Upper lobe of left lung (tissue), 6 donors: ENCODE measurements around the gene COL23A1. TPM values are rescaled to one million over a fixed set of nuclear protein-coding genes. Genes with fewer than 3 reads are reported as not detected.

Experiments used
- ATAC-seq, 2 donors: fragments of 200-7000 bp; cut with Tn5 transposase; one replicate each; pipeline ENCODE4 v1.9.1; 2022; ENCODE audit warnings: mild to moderate bottlenecking in 2 of 2, moderate library complexity in 2 of 2; ENCODE audit not compliant: low FRiP score in 2 of 2
- DNase-seq, 2 donors: peaks; one replicate each; pipeline ENCODE4 v3.0.0-alpha.2; 2019 to 2020
- H3K27ac ChIP-seq, 4 donors: fragments of 200-600 bp; sonication (generic); one replicate each; pipeline ENCODE4 v1.5.1; 2016 to 2019
- H3K27me3 ChIP-seq, 4 donors: fragments of 200-600 bp; sonication (generic); one replicate each; pipeline ENCODE4 v1.5.1; 2017 to 2019
- H3K36me3 ChIP-seq, 4 donors: fragments of 200-600 bp; sonication (generic); one replicate each; pipeline ENCODE4 v1.5.1; 2016 to 2019
- H3K4me1 ChIP-seq, 4 donors: fragments of 200-600 bp; sonication (generic); one replicate each; pipeline ENCODE4 v1.5.1; 2018 to 2019
- H3K4me3 ChIP-seq, 4 donors: fragments of 200-600 bp; sonication (generic); one replicate each; pipeline ENCODE4 v1.5.1; 2017 to 2019; ENCODE audit warnings: mild to moderate bottlenecking in 2 of 4, moderate library complexity in 1 of 4
- H3K9me3 ChIP-seq, 4 donors: fragments of 200-600 bp; sonication (generic); one replicate each; pipeline ENCODE4 v1.5.1; 2018 to 2019
- EP300 ChIP-seq, 4 donors: sonication (generic); formaldehyde crosslinking; IDR thresholded peaks; one replicate each; pipeline ENCODE4 v1.5.1; 2017; ENCODE audit warnings: antibody characterized with exemption in 4 of 4, control low read depth in 2 of 4
- POLR2A ChIP-seq, 4 donors: fragments of 450-650 bp; IDR thresholded peaks; one replicate each; pipeline ENCODE4 v1.5.1; 2016 to 2017; ENCODE audit warnings: antibody characterized with exemption in 4 of 4, mild to moderate bottlenecking in 2 of 4
- POLR2AphosphoS5 ChIP-seq, 2 donors: sonication (generic); formaldehyde crosslinking; IDR thresholded peaks; one replicate each; pipeline ENCODE4 v1.5.1; 2017; ENCODE audit warnings: antibody characterized with exemption in 2 of 2
- WGBS, 2 donors: methylation state at CpG; one replicate each; pipeline ENCODE4 v1.1.5; 2017 to 2018; 5-methylcytosine and 5-hydroxymethylcytosine counted together
- total RNA-seq, 6 donors: library from RNA; depleted of rRNA in 4 of 6; stranded (reverse); fragments of >200 nt in 4 of 6; gene quantifications; one replicate each; pipeline versions ENCODE4 v1.1.0 to v1.2.1, GENCODE V29; 2016 to 2021
- TF ChIP-seq, protein P1 (sequence below), 6 experiments: fragments of 450-650 bp in 4 of 6; fragments of 200-600 bp in 2 of 6; sonication (generic) in 2 of 6; IDR thresholded peaks; one replicate each; pipeline ENCODE4 v1.5.1; 2016 to 2019; ENCODE audit warnings: antibody characterized with exemption in 6 of 6
- donor health status: DM: no; HTN: no; CAD: no; lungs with moderate emphysema.
- donor health status: DM: no; HTN: yes; CAD: no; lungs with severe emphysema.

The COL23A1 gene
- total RNA-seq, 6 donors from 2014 or later: 0.61 to 3.1 (median 1.5) TPM

DNA sequence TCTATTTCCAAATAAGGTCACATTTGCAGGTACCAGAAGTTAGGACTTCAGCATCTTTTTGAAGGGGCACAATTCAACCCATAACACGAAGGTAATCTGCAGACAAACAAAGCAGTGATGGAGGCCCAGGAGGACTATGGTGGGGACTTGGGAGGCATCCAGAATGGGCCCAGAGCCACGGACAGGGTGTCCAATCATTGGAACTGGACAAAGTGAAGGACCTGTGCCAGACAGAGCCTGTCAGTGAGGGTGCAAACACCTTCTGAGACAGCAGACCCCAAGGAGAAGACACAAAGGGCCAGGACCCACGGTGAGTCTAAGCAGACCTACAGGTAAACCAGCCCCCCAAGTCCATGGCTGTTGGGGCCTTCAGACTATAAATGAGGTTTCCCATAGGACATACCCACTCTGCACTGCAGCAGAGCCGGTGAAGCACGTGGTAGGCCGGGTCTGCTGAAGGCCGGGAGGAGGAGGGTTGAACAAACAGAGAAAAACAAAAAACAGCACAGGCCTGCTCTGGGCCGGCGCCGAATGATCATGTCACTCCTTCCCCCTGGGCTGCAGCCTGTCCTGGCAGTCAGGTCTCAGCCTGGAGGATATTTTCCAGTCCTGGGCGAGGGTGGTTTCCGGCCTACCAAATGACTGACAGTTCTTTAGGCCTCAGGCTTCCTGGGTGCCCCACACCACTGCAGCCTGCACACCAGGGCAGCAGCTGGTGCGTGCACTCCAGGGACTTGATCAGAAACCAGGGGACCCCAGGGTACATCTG is 84.4 kb downstream of the COL23A1 start:
- Histone ChIP-seq H3K27me3 (no peaks in the 10 kb centered on the region), H3K4me1 (no peaks in the 10 kb centered on the region), H3K4me3 (no peak overlapping the region), H3K27ac (no peak overlapping the region), H3K9me3 (no peaks in the 10 kb centered on the region), H3K36me3 (no peaks in the 10 kb centered on the region)
- ATAC-seq (no peak), DNase-seq (no peak)
- WGBS, 2 donors: 81 to 85% methylated on average over 11 of the region's 13 CpGs
- TF ChIP-seq POLR2AphosphoS5 (IDR thresholded peaks at IDR 0.05) (no peak), EP300 (IDR thresholded peaks at IDR 0.05) (no peak), POLR2A (IDR thresholded peaks at IDR 0.05) (no peak)
- TF ChIP-seq, protein P1, sequence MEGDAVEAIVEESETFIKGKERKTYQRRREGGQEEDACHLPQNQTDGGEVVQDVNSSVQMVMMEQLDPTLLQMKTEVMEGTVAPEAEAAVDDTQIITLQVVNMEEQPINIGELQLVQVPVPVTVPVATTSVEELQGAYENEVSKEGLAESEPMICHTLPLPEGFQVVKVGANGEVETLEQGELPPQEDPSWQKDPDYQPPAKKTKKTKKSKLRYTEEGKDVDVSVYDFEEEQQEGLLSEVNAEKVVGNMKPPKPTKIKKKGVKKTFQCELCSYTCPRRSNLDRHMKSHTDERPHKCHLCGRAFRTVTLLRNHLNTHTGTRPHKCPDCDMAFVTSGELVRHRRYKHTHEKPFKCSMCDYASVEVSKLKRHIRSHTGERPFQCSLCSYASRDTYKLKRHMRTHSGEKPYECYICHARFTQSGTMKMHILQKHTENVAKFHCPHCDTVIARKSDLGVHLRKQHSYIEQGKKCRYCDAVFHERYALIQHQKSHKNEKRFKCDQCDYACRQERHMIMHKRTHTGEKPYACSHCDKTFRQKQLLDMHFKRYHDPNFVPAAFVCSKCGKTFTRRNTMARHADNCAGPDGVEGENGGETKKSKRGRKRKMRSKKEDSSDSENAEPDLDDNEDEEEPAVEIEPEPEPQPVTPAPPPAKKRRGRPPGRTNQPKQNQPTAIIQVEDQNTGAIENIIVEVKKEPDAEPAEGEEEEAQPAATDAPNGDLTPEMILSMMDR (IDR thresholded peaks at IDR 0.05): no peak

- peak in 1 of 2 donors; percentile 42 for ATAC-seq
- DNase-seq: peak in 1 of 2 donors; percentile 41
Observed at GRCh38 chr5:178504340-178504960, 85.7 kb downstream of the COL23A1 start.

DNA sequence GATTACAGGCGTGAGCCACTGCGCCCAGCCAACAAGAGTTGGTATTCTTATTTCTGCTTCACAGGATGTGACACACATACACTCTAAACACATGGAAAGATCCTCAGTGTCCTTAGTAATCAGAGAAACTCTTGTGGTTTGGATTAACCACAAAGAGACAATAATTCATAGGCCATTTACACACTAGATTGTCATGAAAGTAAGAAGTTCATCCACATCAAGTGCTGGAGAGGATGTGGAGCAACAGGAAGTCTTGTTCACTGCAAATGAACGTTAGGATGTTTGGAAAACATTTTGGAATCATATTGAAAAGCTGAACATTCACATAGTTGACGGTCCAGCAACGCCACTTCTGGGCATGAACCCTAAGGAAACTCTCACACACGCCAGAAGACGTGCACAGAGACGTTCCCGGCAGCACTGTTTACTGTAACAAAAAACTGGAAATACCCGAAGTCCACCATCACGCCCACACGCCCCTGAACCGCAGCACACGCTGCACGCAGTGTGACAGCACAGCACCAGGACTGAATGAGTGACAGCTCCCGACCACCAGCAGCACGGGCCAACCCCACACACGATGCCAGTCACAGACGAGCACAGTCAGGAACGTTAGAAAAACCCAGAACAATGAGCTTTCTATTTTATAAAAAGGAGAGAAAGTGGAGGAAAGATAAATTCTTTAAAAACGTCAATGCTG is 87.6 kb downstream of the COL23A1 start:
- TF ChIP-seq EP300 (IDR thresholded peaks at IDR 0.05) (no peak), POLR2A (IDR thresholded peaks at IDR 0.05) (no peak), POLR2AphosphoS5 (IDR thresholded peaks at IDR 0.05) (no peak)
- TF ChIP-seq, protein P1 (IDR thresholded peaks at IDR 0.05): no peak
- WGBS, 2 donors: 87 to 89% methylated on average over 21 of the region's 21 CpGs
- no peaks in the 10 kb centered on the region for H3K4me1 ChIP-seq
- no peak overlapping the region for H3K4me3 ChIP-seq
- H3K36me3 ChIP-seq: no peaks in the 10 kb centered on the region
- H3K27ac ChIP-seq: no peak overlapping the region
- DNase-seq (peak in 1 of 2 donors; percentile 45), ATAC-seq (no peak)
- no peaks in the 10 kb centered on the region for H3K9me3 ChIP-seq
- H3K27me3 ChIP-seq: no peaks in the 10 kb centered on the region

More at GRCh38 chr5:178504340-178504960, 85.7 kb downstream of the COL23A1 start:
- Histone ChIP-seq H3K27ac (no peak overlapping the region), H3K27me3 (no peaks in the 10 kb centered on the region), H3K9me3 (no peaks in the 10 kb centered on the region), H3K4me3 (no peak overlapping the region), H3K4me1 (no peaks in the 10 kb centered on the region), H3K36me3 (no peaks in the 10 kb centered on the region)
- 78 to 79% methylated on average over 11 of the region's 11 CpGs for WGBS, 2 donors
- no peak for TF ChIP-seq EP300 (IDR thresholded peaks at IDR 0.05)
- TF ChIP-seq POLR2AphosphoS5 (IDR thresholded peaks at IDR 0.05): no peak
- TF ChIP-seq, protein P1 (IDR thresholded peaks at IDR 0.05): no peak
- no peak for TF ChIP-seq POLR2A (IDR thresholded peaks at IDR 0.05)

GRCh38 chr5:178499352-178499751 is 90.8 kb downstream of the COL23A1 start:
- Histone ChIP-seq H3K9me3 (no peaks in the 10 kb centered on the region), H3K27ac (no peak overlapping the region), H3K36me3 (no peaks in the 10 kb centered on the region), H3K4me3 (no peak overlapping the region), H3K4me1 (no peaks in the 10 kb centered on the region), H3K27me3 (no peaks in the 10 kb centered on the region)
- no peak for DNase-seq
- 75 to 79% methylated on average over 6 of the region's 6 CpGs for WGBS, 2 donors
- TF ChIP-seq POLR2AphosphoS5 (IDR thresholded peaks at IDR 0.05): no peak
- TF ChIP-seq POLR2A (IDR thresholded peaks at IDR 0.05): no peak
- no peak for TF ChIP-seq EP300 (IDR thresholded peaks at IDR 0.05)
- TF ChIP-seq, protein P1 (IDR thresholded peaks at IDR 0.05): no peak
- ATAC-seq: no peak
